ENCODE results near the gene TNFRSF25.
A peak's percentile ranks its signal among the peaks of the same experiment; 100 is the strongest.

TNFRSF25 gene

GRCh38 chr1:6466023-6466422, at the start of gene TNFRSF25:
Gene TNFRSF25, minus strand, starts transcription at chr1:6466173. Its CDS starts 66 bp downstream, at chr1:6466107.
- no peak for DNase-seq (ENCODE audit: low spot score)

- DNase-seq (ENCODE audit: low spot score): peak; percentile 56
These were observed 49.8 kb upstream of the TNFRSF25 start for GRCh38 chr1:6515771-6516170.

DNA sequence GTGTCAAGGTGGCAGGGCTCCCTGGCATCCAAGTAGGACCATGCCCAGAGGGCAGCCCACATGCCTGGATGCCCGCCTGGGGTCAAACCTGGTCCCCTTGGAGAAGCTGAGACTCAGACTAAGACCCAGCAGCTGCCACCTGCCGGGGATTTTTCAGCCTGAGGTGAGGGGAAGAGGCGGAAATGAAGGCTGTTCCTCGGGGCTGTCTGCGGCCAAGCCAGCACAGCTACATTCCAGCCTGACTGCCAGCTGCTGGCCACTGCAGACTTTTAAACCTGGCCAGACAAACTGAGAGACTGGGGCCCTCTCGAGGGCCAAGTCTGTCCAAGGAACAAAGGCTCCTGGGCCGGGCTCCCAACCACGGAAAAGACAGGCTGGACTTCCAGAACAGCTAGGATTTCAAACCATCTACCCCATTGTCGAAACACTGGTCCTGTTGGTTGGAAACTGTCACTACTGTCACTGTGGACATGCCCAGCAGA, 47.4 kb upstream of the TNFRSF25 start:
- DNase-seq (ENCODE audit: low spot score): no peak

- no peak for DNase-seq (ENCODE audit: low spot score)
These were observed 46.9 kb upstream of the TNFRSF25 start for GRCh38 chr1:6512908-6513280.

- DNase-seq (ENCODE audit: low spot score): no peak
These were observed 46.4 kb upstream of the TNFRSF25 start for GRCh38 chr1:6512245-6512907.

DNA sequence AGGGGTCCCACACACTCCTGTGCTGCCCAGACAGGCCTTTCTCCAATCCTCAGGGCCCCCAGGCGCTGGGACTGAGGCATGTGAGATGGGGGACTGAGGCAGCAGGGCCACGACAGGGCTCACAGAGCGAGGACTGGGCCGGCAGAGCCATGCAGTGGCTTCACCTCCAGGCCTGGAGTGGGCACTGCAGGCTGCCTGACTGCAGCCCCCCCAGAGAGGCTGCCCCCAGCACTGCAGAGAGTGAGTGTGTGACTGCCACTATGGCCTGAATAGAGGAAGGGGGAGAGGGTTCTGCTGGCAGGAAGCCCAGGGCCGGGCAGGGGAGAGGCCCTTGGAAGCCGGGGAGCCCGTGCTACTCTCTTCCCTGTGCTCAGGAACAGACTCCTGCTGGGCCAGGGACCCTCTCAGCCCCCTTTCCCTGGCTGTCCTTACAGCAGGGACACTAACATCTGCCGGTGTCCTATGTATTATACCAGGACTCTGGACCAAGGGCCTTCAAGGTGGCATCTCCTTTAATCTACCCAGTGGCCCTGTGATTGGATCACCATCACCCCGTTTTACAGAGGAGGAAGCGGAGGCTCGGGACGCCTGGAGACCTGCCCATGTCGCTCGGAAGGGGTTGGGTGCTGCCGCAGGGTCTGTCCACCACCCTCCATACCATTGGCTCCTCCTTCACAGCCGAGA, 45.7 kb upstream of the TNFRSF25 start:
- no peak for DNase-seq (ENCODE audit: low spot score)

GRCh38 chr1:6511056-6511455, 45.1 kb upstream of the TNFRSF25 start:
- no peak for DNase-seq (ENCODE audit: low spot score)

DNA sequence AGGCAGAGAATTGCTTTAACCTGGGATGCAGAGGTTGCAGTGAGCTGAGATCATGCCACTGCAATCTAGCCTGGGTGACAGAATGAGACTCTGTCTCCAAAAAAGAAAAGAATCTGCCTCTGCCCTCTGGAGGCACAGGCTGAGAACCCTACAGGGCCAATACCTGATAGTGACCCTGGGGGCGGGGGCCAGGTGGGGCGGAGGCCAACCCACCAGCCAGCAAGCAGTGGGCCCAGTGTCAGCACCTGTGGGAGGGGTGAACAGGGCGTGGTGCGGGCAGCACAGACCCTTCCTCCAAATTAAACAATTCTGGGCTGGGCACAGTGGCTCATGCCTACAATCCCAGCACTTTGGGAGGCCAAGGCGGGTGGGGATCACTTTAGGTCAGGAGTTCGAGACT, 44.5 kb upstream of the TNFRSF25 start:
- no peak for DNase-seq (ENCODE audit: low spot score)

- DNase-seq (ENCODE audit: low spot score): no peak
These were observed 43.9 kb upstream of the TNFRSF25 start for GRCh38 chr1:6509919-6510291.

- no peak for DNase-seq (ENCODE audit: low spot score)
These were observed 43.4 kb upstream of the TNFRSF25 start for GRCh38 chr1:6509220-6509918.

DNA sequence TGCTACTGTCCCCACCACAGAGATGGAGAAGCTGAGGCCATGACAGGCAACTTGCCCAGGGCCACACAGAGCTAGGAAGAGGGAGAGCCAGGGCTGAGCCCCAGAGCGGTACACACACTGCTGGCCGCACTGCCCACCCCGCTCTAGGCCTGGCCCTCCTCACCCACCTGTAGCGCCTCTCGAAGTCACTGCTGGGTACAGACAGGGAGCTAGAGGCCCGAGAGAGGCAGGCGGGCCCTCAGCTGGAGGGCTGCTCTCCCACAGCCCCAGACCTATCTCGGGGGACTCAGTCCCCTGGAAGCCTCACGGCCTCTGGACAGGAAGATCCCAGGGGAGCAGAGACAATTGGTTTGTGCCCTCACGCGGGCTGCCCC, 42.8 kb upstream of the TNFRSF25 start:
- no peak for DNase-seq (ENCODE audit: low spot score)

DNA sequence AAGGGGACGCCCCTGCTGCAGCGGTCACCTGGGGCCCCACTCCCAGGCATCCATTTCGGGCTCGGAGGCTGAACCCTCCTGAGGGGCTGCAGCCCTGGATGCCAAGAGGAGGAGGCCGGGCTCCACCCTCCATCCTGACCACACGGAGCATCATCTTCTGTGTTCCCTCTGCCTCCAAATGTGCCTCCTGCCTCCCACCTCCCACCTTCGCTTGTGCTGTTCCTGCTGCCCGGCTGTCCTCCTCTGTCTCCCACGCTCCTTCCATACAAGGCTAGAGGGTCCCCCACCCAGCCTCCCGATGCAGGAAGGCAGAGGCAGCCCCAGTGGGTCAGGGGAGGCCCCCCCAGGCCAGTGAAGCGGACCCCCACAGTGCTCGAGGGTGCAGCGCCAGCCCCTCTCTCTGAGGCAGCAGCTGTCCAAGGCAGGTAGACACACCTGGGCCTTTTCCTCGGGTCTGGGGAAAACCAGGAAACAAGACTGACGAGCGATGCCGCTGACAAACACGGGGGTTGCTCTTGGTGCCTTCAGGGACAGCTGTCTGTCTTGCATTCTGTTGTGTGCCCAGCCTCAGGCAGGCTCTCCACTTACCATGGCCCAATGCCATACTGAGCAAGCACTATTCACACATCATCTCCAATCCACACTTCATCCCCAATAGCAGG, 42.3 kb upstream of the TNFRSF25 start:
- no peak for DNase-seq (ENCODE audit: low spot score)

DNA sequence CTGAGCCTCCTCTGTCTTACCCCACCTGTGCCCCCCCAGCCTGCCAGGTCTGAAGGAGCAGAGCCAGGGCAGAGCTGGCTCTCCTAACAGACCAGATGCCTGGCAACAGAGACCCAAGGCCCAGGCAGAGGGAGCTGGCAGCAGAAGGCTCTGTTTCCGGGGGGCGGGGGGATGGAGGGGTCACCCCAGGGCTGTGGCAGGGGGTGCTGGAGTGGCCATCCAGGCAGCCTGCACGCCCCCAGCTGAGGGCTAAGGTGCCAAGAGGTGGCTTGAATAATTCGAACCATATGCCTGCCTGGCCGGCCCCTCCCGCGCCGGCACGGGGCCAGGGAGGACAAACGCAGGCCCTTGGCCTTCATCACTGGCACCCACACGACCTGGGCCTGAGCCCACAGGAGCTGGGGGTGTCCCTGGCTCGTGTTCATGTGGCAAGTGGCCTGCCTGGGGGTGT, 41.5 kb upstream of the TNFRSF25 start:
- no peak for DNase-seq (ENCODE audit: low spot score)

GRCh38 chr1:6507037-6507428, 41.1 kb upstream of the TNFRSF25 start:
- DNase-seq (ENCODE audit: low spot score): no peak

- no peak for DNase-seq (ENCODE audit: low spot score)
These were observed 40.5 kb upstream of the TNFRSF25 start for GRCh38 chr1:6506210-6507036.

DNA sequence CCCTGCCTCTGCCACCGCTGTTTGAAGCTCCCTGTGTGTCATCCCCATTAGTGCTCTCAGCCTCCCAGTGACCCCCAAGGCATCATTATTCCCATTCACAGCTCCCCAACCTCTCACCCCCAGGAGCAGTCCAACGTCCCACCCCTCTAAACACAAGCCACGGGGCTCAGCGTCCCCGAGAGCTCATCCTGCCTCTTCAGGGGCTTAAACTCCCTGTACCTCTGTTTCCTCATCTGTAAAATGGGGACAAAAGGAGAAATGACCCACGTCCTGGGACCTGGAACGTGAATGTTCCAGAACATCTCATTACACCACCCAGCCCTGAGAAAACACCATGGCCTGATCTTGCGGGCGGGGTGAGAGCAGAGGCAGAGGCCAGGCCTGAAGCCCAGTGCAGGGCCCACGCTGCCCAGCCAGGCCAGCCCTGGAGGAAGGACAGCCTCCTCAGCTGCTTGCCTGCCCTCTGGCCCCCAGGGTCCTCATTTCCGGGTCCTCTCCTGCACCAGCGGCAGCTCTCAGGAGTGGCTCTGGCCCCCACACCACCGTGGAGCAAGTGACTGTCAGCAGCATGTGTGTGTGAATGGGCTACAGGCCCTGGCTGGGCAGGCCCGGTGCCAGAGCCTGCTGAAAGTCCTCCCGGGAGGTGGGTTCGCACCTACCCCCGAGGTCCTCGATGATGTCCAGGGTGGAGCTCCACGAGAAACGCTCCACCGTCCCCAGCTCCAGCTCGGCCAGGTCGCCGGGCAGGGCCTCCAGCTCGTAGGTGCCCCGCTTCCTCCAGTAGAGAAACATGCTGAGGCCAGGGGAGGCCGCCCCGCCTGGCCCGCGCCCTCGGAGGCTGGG, 39.6 kb upstream of the TNFRSF25 start:
- no peak for DNase-seq (ENCODE audit: low spot score)

GRCh38 chr1:6504887-6505286, 38.9 kb upstream of the TNFRSF25 start:
- no peak for DNase-seq (ENCODE audit: low spot score)

- no peak for DNase-seq (ENCODE audit: low spot score)
These were observed 38.1 kb upstream of the TNFRSF25 start for GRCh38 chr1:6503884-6504602.

- no peak for DNase-seq (ENCODE audit: low spot score)
These were observed 36.3 kb upstream of the TNFRSF25 start for GRCh38 chr1:6502000-6502891.

All from RKO (cell line).